Hepatocyte (in vitro differentiated cells): ENCODE measurements around the gene DIPK1B. TPM values are rescaled to one million over a fixed set of nuclear protein-coding genes. Genes with fewer than 3 reads are reported as not detected.

Experiments
- DNase-seq: peaks from one replicate; pipeline ENCODE4 v3.0.0-alpha.2; 2016; ENCODE audit warnings: low spot score
- H2AFZ ChIP-seq: fragments of 200-600 bp; sonication (generic); 2 replicates; pipeline ENCODE4 v1.6.0; 2016; ENCODE audit warnings: antibody characterized with exemption, mild to moderate bottlenecking
- H3K27ac ChIP-seq: fragments of 200-600 bp; sonication (generic); 2 replicates; pipeline ENCODE4 v1.5.1; 2016; ENCODE audit warnings: mild to moderate bottlenecking
- H3K27me3 ChIP-seq: fragments of 200-600 bp; sonication (generic); 2 replicates; pipeline ENCODE4 v1.6.1; 2016
- H3K36me3 ChIP-seq: fragments of 200-600 bp; sonication (generic); replicated peaks from 2 replicates; pipeline ENCODE4 v1.5.1; 2016; ENCODE audit warnings: low read depth; ENCODE audit not compliant: insufficient read depth
- H3K4me1 ChIP-seq: fragments of 200-600 bp; sonication (generic); 2 replicates; pipeline ENCODE4 v1.5.1; 2016; ENCODE audit warnings: mild to moderate bottlenecking, moderate library complexity; ENCODE audit not compliant: insufficient read depth
- H3K4me2 ChIP-seq: fragments of 200-600 bp; sonication (generic); 2 replicates; pipeline ENCODE4 v1.6.0; 2016
- H3K4me3 ChIP-seq: fragments of 200-600 bp; sonication (generic); 2 replicates; pipeline ENCODE4 v1.5.1; 2016; ENCODE audit warnings: mild to moderate bottlenecking
- H3K79me2 ChIP-seq: fragments of 200-600 bp; sonication (generic); 2 replicates; pipeline ENCODE4 v1.6.0; 2017; ENCODE audit warnings: mild to moderate bottlenecking
- H3K9me2 ChIP-seq: fragments of 200-600 bp; sonication (generic); replicated peaks from 2 replicates; pipeline ENCODE4 v1.6.0; 2017; ENCODE audit warnings: mild to moderate bottlenecking; ENCODE audit not compliant: insufficient read depth
- H3K9me3 ChIP-seq: fragments of 200-600 bp; sonication (generic); 2 replicates; pipeline ENCODE4 v1.5.1; 2016; ENCODE audit warnings: low read depth, mild to moderate bottlenecking
- H4K20me1 ChIP-seq: fragments of 200-600 bp; sonication (generic); 2 replicates; pipeline ENCODE4 v1.6.0; 2016; ENCODE audit warnings: mild to moderate bottlenecking; ENCODE audit not compliant: insufficient read depth, poor library complexity, severe bottlenecking
- EZH2 ChIP-seq: fragments of 200-600 bp; sonication (generic); IDR thresholded peaks from 2 replicates; pipeline ENCODE4 v1.6.1; 2016; ENCODE audit warnings: antibody characterized with exemption, mild to moderate bottlenecking, borderline replicate concordance
- EZH2phosphoT487 ChIP-seq: fragments of 200-600 bp; sonication (generic); IDR thresholded peaks from one replicate; pipeline ENCODE4 v1.6.1; 2018; ENCODE audit warnings: antibody characterized with exemption, mild to moderate bottlenecking, low read depth, moderate library complexity; ENCODE audit not compliant: unreplicated experiment, severe bottlenecking
- WGBS: methylation state at CpG from one replicate; pipeline ENCODE4 v1.1.6; 2016; ENCODE audit warnings: low lambda C conversion rate; ENCODE audit errors: missing lambda C conversion rate; 5-methylcytosine and 5-hydroxymethylcytosine counted together
- polyA plus RNA-seq: library from polyadenylated mRNA; unstranded; fragments of >200 nt; fragmentation: Nextera tagmentation; extraction: Ambion mirVana; gene quantifications from 2 replicates; pipeline ENCODE4 v1.2.1, GENCODE V29; 2016
- total RNA-seq: library from RNA; depleted of rRNA; stranded (reverse); fragments of >200 nt; gene quantifications from 2 replicates; pipeline ENCODE4 v1.2.3, GENCODE V29; 2014
- TF ChIP-seq, protein P1 (sequence below): fragments of 200-600 bp; sonication (generic); IDR thresholded peaks from 2 replicates; pipeline ENCODE4 v1.5.1; 2016; ENCODE audit warnings: antibody characterized with exemption, mild to moderate bottlenecking; ENCODE audit not compliant: poor library complexity

DIPK1B gene
- total and polyA plus RNA-seq, 2 experiments from 2014 or later: 33.3 to 39.4 TPM

DNA sequence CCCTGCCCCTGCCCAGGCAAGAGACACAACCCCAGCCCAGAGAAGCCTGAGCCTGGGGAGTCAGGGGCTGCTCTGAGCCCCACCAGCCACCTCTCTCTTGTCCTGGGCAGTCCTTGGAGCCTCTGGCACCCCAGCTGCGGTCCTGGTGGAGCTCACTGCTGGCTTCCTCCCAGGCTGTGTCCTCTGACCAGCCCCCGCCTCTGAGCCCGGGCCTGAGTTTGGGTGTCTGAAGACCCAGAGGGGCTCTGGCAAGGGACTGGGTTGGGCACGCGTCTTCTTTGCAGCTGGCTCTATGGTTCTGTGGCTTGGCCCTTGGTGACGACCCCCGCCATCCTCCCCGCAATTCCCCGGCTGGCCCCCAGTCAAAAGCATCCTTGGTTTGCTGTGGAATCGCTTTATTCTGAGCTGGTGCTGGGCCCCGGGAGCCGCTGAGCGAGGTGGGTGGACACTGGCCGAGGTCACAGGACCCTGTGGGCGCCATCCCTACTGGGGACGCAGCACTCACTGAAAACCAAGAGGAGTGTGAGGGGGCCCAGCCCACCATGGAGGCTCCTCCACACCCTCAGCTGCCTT lies 31.4 kb downstream of the DIPK1B start:
- TF ChIP-seq, protein P1, sequence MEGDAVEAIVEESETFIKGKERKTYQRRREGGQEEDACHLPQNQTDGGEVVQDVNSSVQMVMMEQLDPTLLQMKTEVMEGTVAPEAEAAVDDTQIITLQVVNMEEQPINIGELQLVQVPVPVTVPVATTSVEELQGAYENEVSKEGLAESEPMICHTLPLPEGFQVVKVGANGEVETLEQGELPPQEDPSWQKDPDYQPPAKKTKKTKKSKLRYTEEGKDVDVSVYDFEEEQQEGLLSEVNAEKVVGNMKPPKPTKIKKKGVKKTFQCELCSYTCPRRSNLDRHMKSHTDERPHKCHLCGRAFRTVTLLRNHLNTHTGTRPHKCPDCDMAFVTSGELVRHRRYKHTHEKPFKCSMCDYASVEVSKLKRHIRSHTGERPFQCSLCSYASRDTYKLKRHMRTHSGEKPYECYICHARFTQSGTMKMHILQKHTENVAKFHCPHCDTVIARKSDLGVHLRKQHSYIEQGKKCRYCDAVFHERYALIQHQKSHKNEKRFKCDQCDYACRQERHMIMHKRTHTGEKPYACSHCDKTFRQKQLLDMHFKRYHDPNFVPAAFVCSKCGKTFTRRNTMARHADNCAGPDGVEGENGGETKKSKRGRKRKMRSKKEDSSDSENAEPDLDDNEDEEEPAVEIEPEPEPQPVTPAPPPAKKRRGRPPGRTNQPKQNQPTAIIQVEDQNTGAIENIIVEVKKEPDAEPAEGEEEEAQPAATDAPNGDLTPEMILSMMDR: no peak
- TF ChIP-seq EZH2: no peak
- TF ChIP-seq EZH2phosphoT487: no peak
- Histone ChIP-seq H4K20me1 (no peaks in the 10 kb centered on the region), H3K4me3 (no peak overlapping the region), H2AFZ (no peak overlapping the region), H3K27me3 (no peaks in the 10 kb centered on the region), H3K4me1 (peaks cover 7% of the 10 kb centered on the region), H3K27ac (no peak overlapping the region), H3K9me2 (no peaks in the 10 kb centered on the region), H3K79me2 (no peaks in the 10 kb centered on the region), H3K4me2 (no peak overlapping the region), H3K9me3 (no peaks in the 10 kb centered on the region), H3K36me3 (no peaks in the 10 kb centered on the region)
- DNase-seq: no peak
- WGBS: 89% methylated on average over 16 of the region's 16 CpGs

DNA sequence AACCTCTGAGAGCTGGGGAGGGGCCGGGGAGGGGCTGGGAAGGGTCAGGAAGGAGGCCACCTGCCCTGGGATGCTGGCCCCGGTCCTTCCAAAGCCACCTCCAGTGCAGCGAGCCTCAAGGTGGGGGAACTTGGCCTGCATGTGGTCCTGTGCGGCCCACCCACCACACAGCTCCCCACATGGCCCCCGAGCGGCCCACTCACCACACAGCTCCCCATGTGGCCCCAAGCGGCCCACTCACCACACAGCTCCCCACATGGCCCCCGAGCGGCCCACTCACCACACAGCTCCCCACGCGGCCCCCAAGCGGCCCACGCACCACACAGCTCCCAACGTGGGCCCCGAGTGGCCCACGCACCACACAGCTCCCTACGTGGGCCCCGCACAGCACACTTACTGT lies 32.4 kb downstream of the DIPK1B start:
- DNase-seq: no peak
- H3K79me2 ChIP-seq: no peaks in the 10 kb centered on the region
- no peak overlapping the region for H3K4me3 ChIP-seq
- no peaks in the 10 kb centered on the region for H3K36me3 ChIP-seq
- H3K27me3 ChIP-seq: no peaks in the 10 kb centered on the region
- no peaks in the 10 kb centered on the region for H3K9me3 ChIP-seq
- no peak overlapping the region for H3K4me2 ChIP-seq
- peaks cover 7% of the 10 kb centered on the region for H3K4me1 ChIP-seq
- no peaks in the 10 kb centered on the region for H4K20me1 ChIP-seq
- no peak overlapping the region for H2AFZ ChIP-seq
- no peak overlapping the region for H3K27ac ChIP-seq
- 89% methylated on average over 11 of the region's 18 CpGs for WGBS
- H3K9me2 ChIP-seq: no peaks in the 10 kb centered on the region
- TF ChIP-seq EZH2phosphoT487 (no peak), EZH2 (no peak)
- TF ChIP-seq, protein P1: no peak

DNA sequence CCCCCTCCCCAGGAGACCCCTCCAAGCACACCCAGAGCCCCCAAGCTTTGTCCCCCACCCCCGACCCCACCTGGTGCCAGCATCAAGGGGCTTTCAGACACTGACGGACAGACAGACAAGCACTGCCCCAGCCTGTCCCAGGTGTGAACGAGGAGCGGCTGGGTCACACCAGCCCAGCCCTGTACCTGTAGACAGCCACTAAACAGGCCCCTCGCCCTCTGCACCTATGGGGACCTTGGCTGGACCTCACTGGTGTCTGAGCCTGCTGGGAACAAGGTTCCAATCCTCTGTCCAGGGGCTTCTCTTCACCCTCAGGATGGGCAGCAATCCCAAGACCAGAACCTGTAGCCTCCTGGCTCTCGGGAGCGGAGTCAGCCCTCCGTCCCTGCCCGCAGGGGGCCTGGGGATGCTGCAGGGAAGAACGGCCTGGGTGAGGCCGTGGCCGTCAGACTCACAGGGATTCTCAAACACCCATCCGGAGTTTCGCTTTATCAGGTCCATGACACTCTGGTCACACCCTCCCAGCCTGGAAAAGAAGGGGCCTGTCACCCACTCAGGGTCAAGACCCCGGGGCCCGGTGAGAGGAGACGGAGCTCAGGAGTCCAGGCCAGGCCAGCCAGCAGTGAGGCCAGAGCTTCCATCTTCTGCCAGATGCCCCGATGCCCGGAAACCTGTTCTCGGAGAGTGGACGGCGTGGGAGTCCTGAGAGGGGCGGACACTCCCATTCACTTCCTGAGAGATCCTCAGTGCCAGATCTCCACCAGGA lies 33.2 kb downstream of the DIPK1B start:
- Histone ChIP-seq H3K27ac (no peak overlapping the region), H3K4me2 (no peak overlapping the region), H3K36me3 (no peaks in the 10 kb centered on the region), H3K79me2 (no peaks in the 10 kb centered on the region), H3K27me3 (no peaks in the 10 kb centered on the region), H3K4me1 (peaks cover 7% of the 10 kb centered on the region), H3K9me3 (no peaks in the 10 kb centered on the region), H3K9me2 (no peaks in the 10 kb centered on the region), H3K4me3 (no peak overlapping the region), H4K20me1 (no peaks in the 10 kb centered on the region), H2AFZ (no peak overlapping the region)
- TF ChIP-seq EZH2 (no peak), EZH2phosphoT487 (no peak)
- TF ChIP-seq, protein P1: no peak
- no peak for DNase-seq
- 88% methylated on average over 22 of the region's 23 CpGs for WGBS
